B cell (primary cell): Measurements from ENCODE around the gene HAX1. TPM values are rescaled to one million over a fixed set of nuclear protein-coding genes. Genes with fewer than 3 reads are reported as not detected.
"Not testable (repeated sequence)": the region's sequence is repeated elsewhere in the genome, so short reads cannot be mapped to it uniquely, and the experiment has no call there.

Experiments
- ATAC-seq: fragments of 200-7000 bp; cut with Tn5 transposase; one replicate; pipeline ENCODE4 v1.10.0; 2021; ENCODE audit warnings: low read depth, mild to moderate bottlenecking, moderate number of reproducible peaks, moderate library complexity
- CTCF ChIA-PET: fragments of 350-600 bp; sonication (Branson Sonifier 250); formaldehyde crosslinking; loops from one replicate; lab custom pipeline; 2021; ENCODE audit warnings: antibody characterized with exemption, inconsistent platforms; lab: Charles Lee
- POLR2A ChIA-PET: fragments of 350-600 bp; sonication (Branson Sonifier 250); formaldehyde crosslinking; loops from one replicate; lab custom pipeline; 2021; ENCODE audit warnings: antibody characterized with exemption; lab: Charles Lee
- DNase-seq: peaks from one replicate; pipeline ENCODE4 v3.0.0; 2013
- H2AFZ ChIP-seq: 2 replicates; pipeline ENCODE4 v1.6.1; 2012; ENCODE audit warnings: mild to moderate bottlenecking, low read depth, low read length; ENCODE audit not compliant: insufficient read depth, poor library complexity, severe bottlenecking
- H3K27ac ChIP-seq, 2 donors: 1 replicate in 1 of 2; 2 replicates in 1 of 2; pipeline ENCODE4 v1.5.1; 2012 to 2013; ENCODE audit warnings: low read length in 2 of 2, mild to moderate bottlenecking in 2 of 2, moderate library complexity in 1 of 2
- H3K27me3 ChIP-seq, 4 experiments: fragments of 200-600 bp in 1 of 4; sonication (generic) in 1 of 4; replicated peaks in 1 of 4; 1 replicate in 2 of 4; 2 replicates in 2 of 4; pipeline versions ENCODE4 v1.6.1 to v1.7.0; 2013 to 2016; ENCODE audit warnings: low read length in 3 of 4, mild to moderate bottlenecking in 2 of 4, mixed read lengths in 1 of 4, moderate library complexity in 1 of 4; ENCODE audit not compliant: insufficient read depth in 4 of 4, control insufficient read depth in 3 of 4; ENCODE audit errors: control extremely low read depth in 1 of 4
- H3K36me3 ChIP-seq, 2 experiments: replicated peaks in 1 of 2; 1 replicate in 1 of 2; 2 replicates in 1 of 2; pipeline versions ENCODE4 v1.6.1 to v1.7.1; 2013; ENCODE audit warnings: low read length in 1 of 2; ENCODE audit not compliant: insufficient read depth in 2 of 2, control insufficient read depth in 1 of 2; ENCODE audit errors: control extremely low read depth in 1 of 2, extremely low read depth in 1 of 2
- H3K4me1 ChIP-seq, 2 donors: fragments of 200-600 bp in 1 of 2; sonication (generic) in 1 of 2; 1 replicate in 1 of 2; 2 replicates in 1 of 2; pipeline versions ENCODE4 v1.5.1 to v1.6.1; 2013 to 2017; ENCODE audit warnings: low read length in 2 of 2; ENCODE audit not compliant: control insufficient read depth in 2 of 2, insufficient read depth in 2 of 2
- H3K4me2 ChIP-seq: replicated peaks from 2 replicates; pipeline ENCODE3; 2012; ENCODE audit warnings: mild to moderate bottlenecking, low read depth, low read length; ENCODE audit not compliant: poor library complexity, severe bottlenecking
- H3K4me3 ChIP-seq, 5 experiments: fragments of 200-600 bp in 1 of 5; sonication (generic) in 1 of 5; 1 replicate in 3 of 5; 2 replicates in 2 of 5; pipeline versions ENCODE4 v1.5.1 to v1.7.0; 2011 to 2016; ENCODE audit warnings: low read length in 4 of 5, mild to moderate bottlenecking in 4 of 5, low read depth in 2 of 5, control low read depth in 1 of 5, moderate library complexity in 1 of 5; ENCODE audit not compliant: insufficient read depth in 1 of 5; ENCODE audit errors: control extremely low read depth in 1 of 5, extremely low read depth in 1 of 5
- H3K79me2 ChIP-seq: fragments of 200-600 bp; sonication (generic); one replicate; pipeline ENCODE4 v1.6.0; 2016; ENCODE audit warnings: low read length; ENCODE audit not compliant: control insufficient read depth, insufficient read depth
- H3K9ac ChIP-seq: fragments of 200-600 bp; sonication (generic); 2 replicates; pipeline ENCODE4 v1.6.1; 2017; ENCODE audit warnings: mild to moderate bottlenecking, low read length, moderate library complexity
- H3K9me3 ChIP-seq, 3 donors: one replicate each; pipeline versions ENCODE4 v1.6.1 to v1.7.1; 2013; ENCODE audit warnings: low read length in 2 of 3; ENCODE audit not compliant: control insufficient read depth in 2 of 3, insufficient read depth in 1 of 3; ENCODE audit errors: control extremely low read depth in 1 of 3
- H4K20me1 ChIP-seq: 2 replicates; pipeline ENCODE4 v1.6.0; 2012; ENCODE audit warnings: mild to moderate bottlenecking, low read length; ENCODE audit not compliant: insufficient read depth, control insufficient read depth, poor library complexity, severe bottlenecking
- H3K27ac Mint-ChIP-seq: one replicate; pipeline ENCODE4 v1.8.0; 2021; ENCODE audit warnings: mixed read lengths
- H3K27me3 Mint-ChIP-seq: one replicate; pipeline ENCODE4 v1.8.0; 2021; ENCODE audit warnings: mixed read lengths
- H3K4me1 Mint-ChIP-seq: one replicate; pipeline ENCODE4 v1.8.0; 2021; ENCODE audit warnings: mixed read lengths
- H3K4me3 Mint-ChIP-seq: one replicate; pipeline ENCODE4 v1.8.0; 2021; ENCODE audit warnings: mixed read lengths
- H3K9me3 Mint-ChIP-seq: one replicate; pipeline ENCODE4 v1.8.0; 2022; ENCODE audit warnings: mixed read lengths; ENCODE audit not compliant: insufficient read depth
- CTCF ChIP-seq: fragments of 200-600 bp; IDR thresholded peaks from one replicate; pipeline ENCODE4 v1.8.0; 2022; ENCODE audit warnings: antibody characterized with exemption, mild to moderate bottlenecking
- EZH2 ChIP-seq: IDR thresholded peaks from 2 replicates; pipeline ENCODE4 v1.6.1; 2012; ENCODE audit warnings: borderline replicate concordance, low read depth, mild to moderate bottlenecking, moderate library complexity, low read length; ENCODE audit not compliant: insufficient read depth, poor library complexity, severe bottlenecking
- WGBS: methylation state at CpG from one replicate; pipeline ENCODE4 v1.1.5; 2013; ENCODE audit warnings: missing lambda C conversion rate; ENCODE audit not compliant: insufficient coverage; 5-methylcytosine and 5-hydroxymethylcytosine counted together
- intact Hi-C: fragments of 100-400 bp; cut with micrococcal nuclease; formaldehyde crosslinking; loops from one replicate; pipeline ENCODE4 v1.10.0; 2022
- polyA plus RNA-seq: library from polyadenylated mRNA; depleted of rRNA; stranded (reverse); fragments of >200 nt; gene quantifications from 2 replicates; pipeline ENCODE4 v1.2.3, GENCODE V29; 2012
- total RNA-seq, 2 donors: library from RNA; stranded (reverse); fragments of 120-200 nt in 1 of 2; gene quantifications; 1 replicate in 1 of 2; 2 replicates in 1 of 2; pipeline versions ENCODE4 v1.2.3 to v1.2.4, GENCODE V29; 2013 to 2022

Gene HAX1
- total and polyA plus RNA-seq, 2 donors (not counting 1 experiment from before 2014, with no cell fraction given), result 85.7 to 88.8 TPM

GRCh38 chr1:154225370-154225769, 47.1 kb upstream of the HAX1 start:
- Histone ChIP-seq H3K27ac (peak overlapping the region in 1 of 2 donors; percentile 64), H3K36me3 (peaks cover 5 to 37% of the 10 kb centered on the region in 2 experiments), H4K20me1 (peaks cover 40% of the 10 kb centered on the region), H3K9ac (no peak overlapping the region), H3K27me3 (no peaks in the 10 kb centered on the region), H3K4me2 (no peak overlapping the region), H3K4me3 (no peak overlapping the region), H3K4me1 (peaks cover 18 to 20% of the 10 kb centered on the region in 2 donors), H3K9me3 (no peaks in the 10 kb centered on the region), H2AFZ (no peak overlapping the region), H3K79me2 (peaks cover 92% of the 10 kb centered on the region)
- WGBS, result 100% methylated on average over 1 of the region's 2 CpGs
- no peaks in the 10 kb centered on the region for H3K27me3 Mint-ChIP-seq
- ATAC-seq (no peak), DNase-seq (no peak)
- peaks cover 50% of the 10 kb centered on the region for H3K4me1 Mint-ChIP-seq
- no peak overlapping the region for H3K27ac Mint-ChIP-seq
- no peak overlapping the region for H3K4me3 Mint-ChIP-seq
- ChIA-PET CTCF (interaction anchor here (0.9 kb wide), 1 partner anchor 19 kb away, joined by 3 read pairs; no protein-coding TSS in a partner anchor), POLR2A (no interaction called here)
- no peak for TF ChIP-seq CTCF
- TF ChIP-seq EZH2, result no peak
- intact Hi-C loops, result no loop called here
- H3K9me3 Mint-ChIP-seq, result no peaks in the 10 kb centered on the region

- H3K9me3 Mint-ChIP-seq, H2AFZ ChIP-seq, H3K4me2 ChIP-seq, POLR2A ChIA-PET, H3K4me3 Mint-ChIP-seq, H3K9me3 ChIP-seq, H3K9ac ChIP-seq, H3K4me1 Mint-ChIP-seq, H3K27ac ChIP-seq, H3K27me3 ChIP-seq, H3K27ac Mint-ChIP-seq, H3K4me1 ChIP-seq, CTCF ChIA-PET, DNase-seq, intact Hi-C loops, H3K4me3 ChIP-seq, H3K27me3 Mint-ChIP-seq, ATAC-seq: not testable (repeated sequence)
- H3K79me2 ChIP-seq, result peaks cover 95% of the 10 kb centered on the region
- WGBS, result no CpG with 5 or more reads among the region's 3 CpGs
- peaks cover 37% of the 10 kb centered on the region for H4K20me1 ChIP-seq
- H3K36me3 ChIP-seq, result peaks cover 7 to 79% of the 10 kb centered on the region in 2 experiments
These were observed 41.3 kb upstream of the HAX1 start for GRCh38 chr1:154231112-154231511.

- H3K4me1 ChIP-seq, H3K4me2 ChIP-seq, H3K9me3 Mint-ChIP-seq, POLR2A ChIA-PET, H3K9me3 ChIP-seq, DNase-seq, H3K27me3 Mint-ChIP-seq, H2AFZ ChIP-seq, H3K4me3 ChIP-seq, H3K27ac Mint-ChIP-seq, intact Hi-C loops, H3K4me1 Mint-ChIP-seq, H3K9ac ChIP-seq, H3K27ac ChIP-seq, ATAC-seq, H3K4me3 Mint-ChIP-seq, H3K27me3 ChIP-seq: not testable (repeated sequence)
- peaks cover 11 to 87% of the 10 kb centered on the region in 2 experiments for H3K36me3 ChIP-seq
- peaks cover 27% of the 10 kb centered on the region for H4K20me1 ChIP-seq
- CTCF ChIA-PET, result interaction anchor here (0.7 kb wide), 1 partner anchor 1780 kb away, joined by 4 read pairs; no protein-coding TSS in a partner anchor
- H3K79me2 ChIP-seq, result peaks cover 91% of the 10 kb centered on the region
- 96% methylated on average over 8 of the region's 12 CpGs for WGBS
These were observed 39.3 kb upstream of the HAX1 start for GRCh38 chr1:154233127-154233526.
